HG03280 (cell line): ENCODE measurements around the gene DACH1.

Experiments used
- ATAC-seq: cut with Tn5 transposase; IDR thresholded peaks from one replicate; pipeline ENCODE4 v1.9.1; 2021; ENCODE audit warnings: mild to moderate bottlenecking, moderate library complexity; ENCODE audit not compliant: unreplicated experiment

DACH1 gene

GRCh38 chr13:71830736-71831135, 36.3 kb downstream of the DACH1 start:
- no peak for ATAC-seq

DNA sequence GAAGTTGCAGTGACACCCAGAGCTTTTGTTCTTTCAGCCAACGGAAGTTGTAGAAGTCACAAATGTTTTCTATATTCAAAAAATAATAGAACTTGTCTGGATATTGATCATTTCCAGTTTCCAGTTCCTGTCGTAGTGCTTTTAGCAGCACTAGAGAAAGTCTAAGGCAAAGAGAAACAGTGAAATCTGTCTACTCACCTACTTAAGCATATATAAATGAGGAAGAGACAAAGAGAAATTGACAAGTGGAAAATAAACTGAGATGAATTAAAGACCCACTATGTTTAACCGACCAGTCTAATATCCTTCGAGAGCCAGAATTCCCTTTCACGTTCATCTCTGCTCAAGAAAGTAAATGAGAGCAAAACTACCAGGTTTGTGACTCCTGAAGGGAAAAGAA, 36.7 kb downstream of the DACH1 start:
- ATAC-seq = no peak

GRCh38 chr13:71829547-71829946, 37.5 kb downstream of the DACH1 start:
- ATAC-seq = no peak

DNA sequence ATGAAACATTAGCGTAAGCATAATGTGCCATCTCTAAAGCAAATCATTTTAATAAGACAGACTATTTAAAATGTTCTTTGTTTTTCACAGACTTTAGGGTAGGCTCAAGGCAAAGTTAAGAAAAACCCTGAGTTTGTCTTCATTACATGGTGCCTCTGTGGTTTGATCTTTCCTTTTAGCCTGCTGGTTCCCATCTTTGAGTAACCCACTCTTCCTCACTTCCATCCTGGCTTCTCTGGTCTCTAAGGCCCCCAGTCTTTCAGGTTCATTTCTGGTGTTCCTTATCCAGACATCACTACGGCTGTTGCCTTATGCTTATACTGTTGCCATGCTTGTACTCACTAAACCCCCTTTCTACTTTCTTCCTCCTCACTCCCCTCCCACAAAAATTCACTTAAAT, 38.4 kb downstream of the DACH1 start:
- no peak for ATAC-seq

- no peak for ATAC-seq
Measured at GRCh38 chr13:71828117-71828516, 38.9 kb downstream of the DACH1 start.

- ATAC-seq = no peak
Measured at GRCh38 chr13:71827241-71827640, 39.8 kb downstream of the DACH1 start.

DNA sequence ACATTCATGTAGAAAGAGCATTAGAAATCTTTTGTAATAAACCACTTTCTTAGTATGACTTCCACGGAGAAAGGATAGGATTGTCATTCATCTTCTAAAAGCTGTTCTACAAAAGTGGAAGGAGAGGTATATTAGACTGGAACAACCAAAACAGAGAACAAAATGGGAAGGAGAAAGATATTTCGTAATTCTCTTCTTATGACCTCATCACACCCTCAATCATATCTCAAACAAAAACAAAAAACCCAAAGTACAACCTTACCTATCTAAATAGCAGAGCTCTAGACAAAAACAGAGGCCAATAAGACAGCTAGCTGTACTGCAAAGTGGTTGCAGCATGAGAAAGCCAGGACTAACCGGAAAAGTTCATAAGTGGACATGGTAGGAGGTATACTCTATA, 46.3 kb downstream of the DACH1 start:
- ATAC-seq = no peak

GRCh38 chr13:71817335-71817734, 49.7 kb downstream of the DACH1 start:
- ATAC-seq = no peak

- no peak for ATAC-seq
Measured at GRCh38 chr13:71814806-71815360, 52.1 kb downstream of the DACH1 start.

DNA sequence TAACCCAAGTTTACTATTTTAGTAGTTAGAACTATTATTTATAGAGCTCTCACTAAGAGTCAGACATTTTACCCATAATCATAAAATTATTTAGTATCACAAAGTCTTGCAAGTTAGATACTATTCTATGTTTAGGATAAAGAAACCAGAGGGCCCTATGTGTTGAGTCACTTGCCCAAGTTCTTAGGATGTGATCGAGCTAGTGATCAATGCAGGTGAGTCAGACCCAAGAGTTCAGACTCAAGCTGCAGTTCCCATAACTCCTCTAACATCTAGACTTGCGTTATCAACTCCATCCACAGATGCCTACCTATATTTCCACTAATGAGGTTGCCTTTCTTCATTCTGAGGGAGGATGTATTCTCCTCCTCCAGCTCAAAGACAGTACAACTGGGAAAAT, 53.8 kb downstream of the DACH1 start:
- no peak for ATAC-seq

- ATAC-seq = no peak
Measured at GRCh38 chr13:71811344-71811743, 55.7 kb downstream of the DACH1 start.

- no peak for ATAC-seq
Measured at GRCh38 chr13:71808708-71809107, 58.3 kb downstream of the DACH1 start.

DNA sequence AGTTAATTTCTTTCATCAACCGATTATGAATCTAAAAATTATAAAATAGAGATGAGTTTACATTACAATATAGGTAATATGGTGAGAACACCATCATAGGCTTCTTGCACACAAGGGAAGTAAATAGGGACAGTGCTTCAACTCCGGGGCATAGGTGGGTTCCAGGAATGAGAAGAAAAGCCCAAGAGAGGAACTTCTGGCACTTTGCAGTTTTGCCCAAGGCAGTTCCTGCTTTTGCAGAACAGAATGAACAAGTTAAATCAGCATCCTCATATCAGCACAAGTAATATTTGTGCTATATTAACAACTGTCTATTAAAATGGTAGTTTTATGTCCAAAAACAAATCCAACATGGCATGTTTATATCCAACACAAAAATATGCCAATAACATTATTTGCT, 60.1 kb downstream of the DACH1 start:
- ATAC-seq = no peak

- no peak for ATAC-seq
Measured at GRCh38 chr13:71803066-71803465, 63.9 kb downstream of the DACH1 start.

DNA sequence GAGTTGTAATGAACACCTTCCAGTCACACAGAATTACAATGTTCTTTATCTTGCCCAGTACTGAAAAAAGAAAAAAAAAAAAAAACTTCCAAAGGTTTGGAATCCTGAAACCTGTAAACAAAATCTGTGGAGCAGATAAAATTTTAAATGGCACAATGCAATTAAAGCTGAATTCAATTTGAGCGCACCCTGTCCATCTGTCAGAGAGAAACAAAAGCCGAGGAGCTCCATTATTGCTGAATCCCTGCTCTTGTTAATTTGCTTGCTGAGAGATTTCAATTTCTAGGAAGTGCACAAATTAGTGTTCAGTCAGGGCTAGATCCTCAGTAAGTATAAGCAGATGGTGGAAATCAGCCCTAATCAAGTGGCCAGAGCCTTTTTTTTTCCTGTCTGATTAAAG, 65.2 kb downstream of the DACH1 start:
- ATAC-seq = no peak

GRCh38 chr13:71801165-71801760, 65.7 kb downstream of the DACH1 start:
- ATAC-seq = no peak

DNA sequence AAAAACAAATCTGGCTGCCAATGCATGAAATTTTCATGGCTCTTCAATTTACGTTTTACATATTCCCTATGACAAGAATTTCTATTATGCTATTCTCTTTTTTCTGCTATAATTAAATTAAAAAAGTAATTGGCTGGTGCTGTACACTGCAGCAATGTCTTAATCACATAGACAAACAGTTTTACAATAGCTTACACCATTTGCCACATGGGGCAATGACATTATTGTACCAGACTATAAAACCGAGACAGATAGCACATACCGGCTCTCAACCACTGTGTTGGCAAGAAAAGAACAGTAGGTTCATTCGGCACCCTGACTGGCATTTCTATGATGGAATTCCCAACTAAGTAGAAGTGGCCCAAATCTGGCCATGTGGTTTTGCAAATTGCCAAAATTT, 67.7 kb downstream of the DACH1 start:
- ATAC-seq = no peak

GRCh38 chr13:71798707-71799106, 68.3 kb downstream of the DACH1 start:
- ATAC-seq = no peak

DNA sequence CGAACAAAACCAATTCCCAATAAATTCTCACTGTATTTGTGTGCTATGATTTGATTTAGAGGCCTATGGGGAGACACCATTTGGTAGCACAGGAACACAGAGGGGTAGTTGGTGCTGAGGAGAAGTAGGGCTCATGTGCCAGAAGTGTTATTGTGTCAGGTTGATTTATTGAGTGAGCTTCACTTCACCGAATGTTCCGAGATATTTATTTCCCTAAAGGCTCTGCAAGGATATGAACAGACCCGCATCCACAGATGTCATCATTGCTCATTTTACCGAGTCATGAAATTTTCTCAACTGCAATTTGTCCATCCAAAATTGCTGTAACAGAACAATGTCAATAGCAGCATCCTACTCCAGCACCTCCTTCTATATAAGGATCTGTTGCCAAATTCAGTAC, 69.5 kb downstream of the DACH1 start:
- ATAC-seq = no peak

DNA sequence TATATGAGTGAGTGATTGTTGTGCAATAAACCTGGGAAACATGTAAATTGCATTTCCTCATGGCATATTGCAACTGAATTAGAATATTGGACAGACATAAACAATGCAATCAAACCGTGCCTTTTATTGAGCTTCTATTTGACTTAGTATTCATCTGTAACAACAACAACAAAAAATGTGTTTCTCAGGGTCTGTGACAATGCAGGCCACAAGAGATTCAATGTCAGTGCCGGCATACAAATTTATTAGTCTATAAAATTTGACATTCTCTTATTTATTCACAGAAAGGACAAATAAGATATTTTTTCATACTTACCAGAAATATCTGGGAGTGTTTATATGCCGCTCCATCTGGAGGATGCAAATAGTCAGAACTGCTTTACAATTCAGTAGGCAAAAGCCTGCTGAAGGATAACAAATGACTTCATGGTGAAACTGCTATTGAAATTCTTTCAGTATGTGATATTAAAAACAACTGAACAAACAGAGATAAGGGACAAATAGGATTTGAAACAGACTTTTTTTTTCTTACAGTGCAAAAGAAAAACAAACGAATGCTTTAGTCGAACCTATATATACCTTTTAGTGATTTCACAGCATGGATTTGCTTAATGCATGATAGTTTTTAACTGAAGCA, 77.2 kb downstream of the DACH1 start:
- ATAC-seq = no peak

DNA sequence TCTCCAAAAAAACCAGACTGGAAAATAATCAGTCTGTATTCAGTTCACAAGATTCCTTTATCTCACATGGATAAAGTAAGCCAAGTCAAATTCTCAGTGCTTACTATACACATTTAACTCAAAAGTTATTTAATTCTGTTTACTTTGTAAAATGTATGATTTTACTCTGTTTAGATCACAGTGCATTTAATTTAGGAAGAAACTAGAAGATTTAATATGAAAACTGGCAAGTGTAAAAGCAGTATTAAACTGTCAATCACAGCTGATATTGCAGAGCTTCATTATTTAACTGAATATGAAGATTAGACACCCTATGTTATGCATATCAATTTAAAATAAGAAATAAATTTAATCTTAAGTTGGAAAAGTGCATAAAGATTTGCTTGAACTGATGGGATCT, 78.0 kb downstream of the DACH1 start:
- no peak for ATAC-seq

- ATAC-seq = no peak
Measured at GRCh38 chr13:71787414-71787813, 79.6 kb downstream of the DACH1 start.

- no peak for ATAC-seq
Measured at GRCh38 chr13:71786875-71787274, 80.1 kb downstream of the DACH1 start.
